RWPE1 (cell line): ENCODE data around the gene GEMIN7.

Experiments
- CTCF ChIA-PET: fragments of 350-600 bp; sonication (Branson Sonifier 250); formaldehyde crosslinking; extraction: SDS; loops from one replicate; lab custom pipeline; 2021; lab: Yijun Ruan, JAX
- POLR2A ChIA-PET: fragments of 400-600 bp; formaldehyde crosslinking; extraction: SDS; loops from one replicate; lab custom pipeline; 2020; ENCODE audit warnings: antibody characterized with exemption; ENCODE audit not compliant: low non-redundant PET; lab: Yijun Ruan, JAX
- DNase-seq: peaks from one replicate; pipeline ENCODE4 v3.0.0; 2012; ENCODE audit warnings: low spot score
- H3K27ac ChIP-seq: fragments of 450-650 bp; 2 replicates; pipeline ENCODE4 v1.5.1; 2017
- TF ChIP-seq, protein P1 (sequence below): fragments of 450-650 bp; conservative IDR thresholded peaks from 2 replicates; pipeline ENCODE4 v1.5.1; 2017; ENCODE audit warnings: low read depth, mild to moderate bottlenecking

The GEMIN7 gene

DNA sequence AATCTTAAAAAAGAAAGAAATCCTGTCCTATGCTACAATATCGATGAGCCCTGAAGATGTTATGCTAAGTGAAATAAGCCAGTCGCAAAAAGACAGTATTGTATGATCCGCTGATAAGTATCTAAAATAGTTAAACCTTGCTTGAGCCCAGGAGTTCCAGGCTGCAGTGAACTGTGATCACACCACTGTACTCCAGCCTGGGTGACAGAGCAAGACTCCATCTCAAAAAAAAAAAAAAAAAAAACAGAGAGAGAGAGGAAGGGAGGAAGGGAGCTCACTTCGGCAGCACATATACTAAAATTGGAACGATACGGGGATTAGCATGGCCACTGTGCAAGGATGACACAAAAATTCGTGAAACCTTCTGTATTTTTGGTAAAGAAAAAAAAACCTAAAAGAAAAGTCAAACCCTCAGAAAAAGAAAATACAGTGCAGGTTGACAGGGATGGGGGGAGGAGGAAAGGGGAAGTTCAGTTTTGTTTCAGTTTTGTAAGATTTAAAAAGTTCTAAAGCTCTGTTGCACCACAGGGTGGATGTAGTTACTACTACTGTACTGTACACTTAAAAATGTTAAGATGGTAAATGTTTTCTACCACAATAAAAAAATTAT is 31.8 kb upstream of the GEMIN7 start:
- TF ChIP-seq, protein P1, sequence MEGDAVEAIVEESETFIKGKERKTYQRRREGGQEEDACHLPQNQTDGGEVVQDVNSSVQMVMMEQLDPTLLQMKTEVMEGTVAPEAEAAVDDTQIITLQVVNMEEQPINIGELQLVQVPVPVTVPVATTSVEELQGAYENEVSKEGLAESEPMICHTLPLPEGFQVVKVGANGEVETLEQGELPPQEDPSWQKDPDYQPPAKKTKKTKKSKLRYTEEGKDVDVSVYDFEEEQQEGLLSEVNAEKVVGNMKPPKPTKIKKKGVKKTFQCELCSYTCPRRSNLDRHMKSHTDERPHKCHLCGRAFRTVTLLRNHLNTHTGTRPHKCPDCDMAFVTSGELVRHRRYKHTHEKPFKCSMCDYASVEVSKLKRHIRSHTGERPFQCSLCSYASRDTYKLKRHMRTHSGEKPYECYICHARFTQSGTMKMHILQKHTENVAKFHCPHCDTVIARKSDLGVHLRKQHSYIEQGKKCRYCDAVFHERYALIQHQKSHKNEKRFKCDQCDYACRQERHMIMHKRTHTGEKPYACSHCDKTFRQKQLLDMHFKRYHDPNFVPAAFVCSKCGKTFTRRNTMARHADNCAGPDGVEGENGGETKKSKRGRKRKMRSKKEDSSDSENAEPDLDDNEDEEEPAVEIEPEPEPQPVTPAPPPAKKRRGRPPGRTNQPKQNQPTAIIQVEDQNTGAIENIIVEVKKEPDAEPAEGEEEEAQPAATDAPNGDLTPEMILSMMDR = no peak
- DNase-seq = no peak
- ChIA-PET POLR2A (no interaction called here), CTCF (interaction anchor here (0.7 to 1.3 kb wide), 1 partner anchor 12 kb away, joined by 4 to 5 read pairs; no protein-coding TSS in a partner anchor)
- H3K27ac ChIP-seq = no peak overlapping the region

DNA sequence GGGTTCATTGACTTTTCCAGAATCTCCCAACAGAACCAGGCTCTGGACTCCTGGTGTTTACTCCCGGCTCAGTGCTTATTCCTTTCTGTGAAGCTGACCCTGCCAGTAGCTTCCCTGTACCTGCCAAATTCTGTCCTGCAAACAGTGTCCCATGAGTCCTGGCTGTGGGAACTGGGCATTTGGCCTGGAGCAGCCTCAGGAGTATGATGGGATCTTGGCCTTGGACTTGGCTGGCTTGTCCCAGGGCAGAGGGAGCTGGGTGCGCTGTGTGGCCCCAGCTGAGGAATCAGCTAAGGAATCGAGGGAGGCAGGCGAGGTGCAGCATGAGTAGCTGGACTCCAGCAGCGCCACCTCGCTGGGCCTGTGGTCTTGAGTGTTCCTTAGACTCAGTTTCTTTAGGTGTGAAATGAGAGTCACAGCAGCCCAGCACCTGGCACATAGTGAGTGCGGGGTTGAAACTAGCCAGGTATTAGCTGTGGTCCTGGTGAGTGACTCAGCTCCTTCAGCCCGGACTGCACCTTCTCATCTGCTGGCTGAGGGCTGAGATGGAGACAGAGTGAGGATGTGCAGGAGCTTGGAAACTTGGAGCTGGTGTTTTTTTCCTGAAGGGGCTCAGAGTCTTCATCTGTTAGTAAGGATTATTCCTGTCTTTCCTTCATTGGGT is 29.9 kb upstream of the GEMIN7 start:
- H3K27ac ChIP-seq = peak overlapping the region; percentile 47
- no peak for DNase-seq
- CTCF ChIA-PET = interaction anchor here (0.9 to 1.8 kb wide), 2 partner anchors 10 to 96 kb away, joined by 3 to 7 read pairs; no protein-coding TSS in a partner anchor
- TF ChIP-seq, protein P1 = no peak
- POLR2A ChIA-PET = interaction anchor here (1.3 kb wide), 1 partner anchor 10 kb away, joined by 7 read pairs; the partner anchor contains the start of gene CLASRP

DNA sequence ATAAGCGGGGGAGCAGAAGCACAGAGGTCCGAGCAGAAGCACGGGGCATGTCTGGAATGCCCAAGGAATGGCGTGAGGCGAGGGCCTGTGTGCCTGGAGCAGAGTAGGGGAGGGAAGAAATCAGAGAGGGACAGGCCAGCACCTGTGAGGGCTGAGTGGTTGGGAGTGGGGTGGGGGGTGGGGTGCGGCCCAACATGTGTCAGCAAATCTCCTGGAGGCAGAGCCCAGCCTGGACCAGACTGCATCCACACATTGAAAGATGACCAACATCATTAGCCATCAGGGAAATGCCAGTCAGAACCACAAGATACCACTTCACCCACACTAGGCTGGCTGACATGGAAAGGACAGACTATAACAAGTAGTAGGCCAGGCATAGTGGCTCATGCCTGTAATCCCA is 29.0 kb upstream of the GEMIN7 start:
- no peak for DNase-seq
- CTCF ChIA-PET = interaction anchor here (1.8 kb wide), 1 partner anchor 10 kb away, joined by 7 read pairs; no protein-coding TSS in a partner anchor
- TF ChIP-seq, protein P1 = no peak
- peak overlapping the region; percentile 47 for H3K27ac ChIP-seq
- POLR2A ChIA-PET = interaction anchor here (1.3 kb wide), 1 partner anchor 11 kb away, joined by 7 read pairs; the partner anchor contains the start of gene CLASRP

DNA sequence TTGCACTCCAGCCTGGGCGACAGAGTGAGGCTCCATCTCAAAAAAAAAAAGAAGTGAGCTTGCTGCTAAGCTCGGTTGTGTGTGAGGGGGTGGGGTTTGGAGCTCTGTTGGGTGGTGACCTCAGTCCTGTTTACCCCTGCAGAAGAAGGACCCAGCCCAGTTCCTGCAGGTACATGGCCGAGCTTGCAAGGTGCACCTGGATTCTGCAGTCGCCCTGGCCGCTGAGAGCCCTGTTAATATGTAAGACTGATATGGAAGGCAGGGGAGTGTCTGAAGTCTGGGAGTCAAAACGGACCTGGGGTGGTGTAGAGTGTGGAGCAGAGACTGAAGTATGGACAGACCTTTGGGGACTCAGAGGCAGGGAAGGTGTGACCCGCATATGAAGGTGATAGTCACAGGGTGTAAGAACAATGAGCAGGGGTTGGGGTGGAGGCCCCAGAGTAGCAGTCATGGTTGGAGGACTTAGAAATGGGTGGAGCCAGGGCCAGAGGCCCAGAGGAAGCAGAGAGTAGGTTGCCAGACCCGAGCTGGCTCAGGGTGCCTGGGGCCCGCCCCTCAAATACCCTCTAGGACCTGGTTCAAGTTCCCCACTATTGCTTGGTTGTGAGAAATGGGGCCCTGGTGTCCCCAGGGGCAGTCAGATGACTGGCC is 27.0 kb upstream of the GEMIN7 start:
- peak overlapping the region; percentile 47 for H3K27ac ChIP-seq
- ChIA-PET POLR2A (interaction anchor here (0.6 to 0.8 kb wide), 2 partner anchors 13 to 147 kb away, joined by 3 read pairs; partner anchors contain the start of gene CLASRP), CTCF (interaction anchor here (0.6 to 1.6 kb wide), 4 partner anchors 8 to 352 kb away, joined by 3 to 10 read pairs (median 4); partner anchors contain the start of gene NKPD1)
- TF ChIP-seq, protein P1 = no peak
- DNase-seq = no peak

DNA sequence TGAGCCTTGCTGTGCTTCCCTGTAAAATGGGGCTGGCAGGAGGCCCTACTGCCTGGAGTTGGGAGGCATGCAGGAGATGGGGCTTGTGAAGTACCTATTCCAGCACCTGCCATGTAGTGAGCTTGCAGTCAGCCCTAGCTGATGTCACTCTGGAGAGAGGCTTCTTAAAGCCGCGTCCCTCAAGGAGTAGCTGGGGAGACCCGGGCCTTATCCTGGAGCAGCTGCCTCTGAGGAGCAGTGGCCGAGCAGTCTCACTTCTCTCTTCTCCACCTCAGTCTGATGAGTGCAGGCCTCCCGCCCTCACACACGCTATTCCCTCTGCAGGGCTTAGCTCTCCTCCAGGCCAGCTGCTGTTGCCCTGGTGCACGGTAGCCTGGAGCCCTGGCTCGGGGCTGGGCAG is 22.2 kb upstream of the GEMIN7 start:
- CTCF ChIA-PET = interaction anchor here (0.7 kb wide), 1 partner anchor 311 kb away, joined by 3 read pairs; no protein-coding TSS in a partner anchor
- no peak for DNase-seq
- TF ChIP-seq, protein P1 = no peak
- POLR2A ChIA-PET = no interaction called here
- H3K27ac ChIP-seq = peak overlapping the region; percentile 22

DNA sequence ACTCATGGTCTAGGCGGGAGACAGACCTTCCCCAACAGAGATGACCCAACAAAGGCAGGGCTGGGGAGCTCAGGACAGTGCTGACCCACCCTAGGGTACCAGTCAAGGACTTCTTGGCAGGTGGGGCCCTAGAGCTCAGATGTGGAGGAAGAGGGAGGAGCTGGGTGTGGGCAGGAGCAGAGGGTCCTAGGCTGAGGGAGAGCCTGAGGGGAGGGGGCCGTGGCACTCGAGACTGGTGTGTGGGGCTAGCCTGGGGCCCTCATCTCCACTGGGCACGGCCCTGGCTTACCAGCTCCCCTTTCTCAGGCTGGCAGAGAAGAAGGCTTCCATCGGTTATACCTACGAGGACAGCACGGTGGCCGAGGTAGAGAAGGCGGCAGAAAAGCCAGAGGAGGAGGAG is 21.6 kb upstream of the GEMIN7 start:
- ChIA-PET POLR2A (no interaction called here), CTCF (no interaction called here)
- TF ChIP-seq, protein P1 = no peak
- DNase-seq = no peak
- peak overlapping the region; percentile 22 for H3K27ac ChIP-seq
